Fibroblast of the aortic adventitia (primary cell): ENCODE measurements around the gene PTPRU. TPM values are rescaled to one million over a fixed set of nuclear protein-coding genes. Genes with fewer than 3 reads are reported as not detected.

ENCODE experiments used
- DNase-seq: peaks from one replicate; pipeline ENCODE4 v3.0.0-alpha.2; 2010; ENCODE audit warnings: low read depth
- H3K4me3 ChIP-seq: 2 replicates; pipeline ENCODE4 v1.5.1; 2011; ENCODE audit warnings: low read depth, mild to moderate bottlenecking, control low read depth, low read length, moderate library complexity
- total RNA-seq: library from RNA; depleted of rRNA; stranded (reverse); fragments of >200 nt; gene quantifications from 2 replicates; pipeline ENCODE4 v1.2.3, GENCODE V29; 2012; ENCODE audit warnings: low replicate concordance
- TF ChIP-seq, protein P1 (sequence below): IDR thresholded peaks from 2 replicates; pipeline ENCODE4 v1.5.1; 2011; ENCODE audit warnings: mild to moderate bottlenecking, low read length, control low read depth, inconsistent platforms; ENCODE audit not compliant: insufficient read depth

The PTPRU gene
- total RNA-seq, 1 donor, result 25.8 TPM

DNA sequence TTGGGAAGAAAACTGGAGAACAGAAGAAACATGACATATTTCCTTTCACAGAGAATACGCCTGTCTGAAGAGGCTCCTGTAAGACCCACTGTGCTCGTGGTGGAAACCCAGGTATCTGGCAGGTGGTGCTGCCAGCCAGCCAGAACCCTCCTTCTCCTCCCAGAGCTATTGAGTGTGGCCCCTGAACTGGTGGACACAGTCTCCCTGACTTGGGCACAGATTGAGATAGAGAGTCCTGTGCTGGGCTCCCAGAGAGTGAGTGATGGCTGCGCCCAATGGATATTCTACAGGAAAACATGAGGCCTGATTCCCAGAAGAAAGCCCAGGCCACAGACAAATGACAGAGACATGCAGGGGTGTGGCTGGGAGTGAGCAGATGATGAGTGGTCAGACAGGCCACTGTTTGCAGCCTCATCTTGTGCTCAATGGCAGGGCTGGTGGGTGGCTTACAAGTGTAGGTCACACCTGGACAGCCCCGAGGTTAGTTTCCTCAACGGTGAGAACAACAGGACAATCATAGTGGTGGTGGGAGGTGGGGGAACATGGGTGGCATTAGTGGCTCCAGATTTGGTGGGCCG, 127.9 kb downstream of the PTPRU start:
- TF ChIP-seq, protein P1, sequence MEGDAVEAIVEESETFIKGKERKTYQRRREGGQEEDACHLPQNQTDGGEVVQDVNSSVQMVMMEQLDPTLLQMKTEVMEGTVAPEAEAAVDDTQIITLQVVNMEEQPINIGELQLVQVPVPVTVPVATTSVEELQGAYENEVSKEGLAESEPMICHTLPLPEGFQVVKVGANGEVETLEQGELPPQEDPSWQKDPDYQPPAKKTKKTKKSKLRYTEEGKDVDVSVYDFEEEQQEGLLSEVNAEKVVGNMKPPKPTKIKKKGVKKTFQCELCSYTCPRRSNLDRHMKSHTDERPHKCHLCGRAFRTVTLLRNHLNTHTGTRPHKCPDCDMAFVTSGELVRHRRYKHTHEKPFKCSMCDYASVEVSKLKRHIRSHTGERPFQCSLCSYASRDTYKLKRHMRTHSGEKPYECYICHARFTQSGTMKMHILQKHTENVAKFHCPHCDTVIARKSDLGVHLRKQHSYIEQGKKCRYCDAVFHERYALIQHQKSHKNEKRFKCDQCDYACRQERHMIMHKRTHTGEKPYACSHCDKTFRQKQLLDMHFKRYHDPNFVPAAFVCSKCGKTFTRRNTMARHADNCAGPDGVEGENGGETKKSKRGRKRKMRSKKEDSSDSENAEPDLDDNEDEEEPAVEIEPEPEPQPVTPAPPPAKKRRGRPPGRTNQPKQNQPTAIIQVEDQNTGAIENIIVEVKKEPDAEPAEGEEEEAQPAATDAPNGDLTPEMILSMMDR, result no peak
- DNase-seq, result no peak

DNA sequence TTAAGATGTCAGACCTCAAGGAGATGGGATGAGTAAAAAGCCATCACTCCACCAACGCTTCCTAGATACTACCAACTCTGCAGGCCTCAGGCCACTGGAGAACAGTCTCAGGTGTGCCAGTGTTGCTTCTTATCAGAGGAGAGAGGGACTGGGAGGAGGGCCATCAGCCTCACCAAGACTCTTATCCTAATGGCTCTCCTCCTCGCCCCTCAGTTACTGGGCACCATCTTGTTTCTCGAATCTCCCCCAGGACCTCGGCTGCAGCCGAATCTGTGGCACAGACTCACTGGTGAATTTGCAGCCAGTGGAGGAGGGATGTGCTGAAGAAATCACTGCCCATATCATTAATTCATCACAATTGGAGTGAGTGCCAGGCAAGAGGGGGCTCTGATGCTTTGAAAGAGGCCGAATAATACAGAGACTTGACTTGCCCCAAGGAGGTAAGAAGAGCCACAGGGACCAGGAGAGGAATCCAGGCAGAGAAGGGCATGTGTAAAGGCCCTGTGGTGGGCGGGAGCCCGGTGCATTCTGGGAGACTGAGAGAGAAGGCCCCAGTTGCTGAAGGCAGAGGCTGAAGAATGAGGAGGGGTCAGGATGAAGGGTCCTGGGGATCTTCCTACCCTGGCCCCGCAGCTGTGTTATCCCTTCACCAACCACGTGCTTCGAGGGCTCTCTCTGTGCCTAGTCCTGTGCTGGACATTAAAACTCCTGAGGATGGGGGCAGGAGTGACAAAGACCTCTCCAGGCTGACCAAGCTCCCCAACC, 129.8 kb downstream of the PTPRU start:
- DNase-seq, result no peak
- TF ChIP-seq, protein P1, result no peak
- no peak overlapping the region for H3K4me3 ChIP-seq

More for the DNA sequence above, 127.9 kb downstream of the PTPRU start:
- H3K4me3 ChIP-seq, result no peak overlapping the region

DNA sequence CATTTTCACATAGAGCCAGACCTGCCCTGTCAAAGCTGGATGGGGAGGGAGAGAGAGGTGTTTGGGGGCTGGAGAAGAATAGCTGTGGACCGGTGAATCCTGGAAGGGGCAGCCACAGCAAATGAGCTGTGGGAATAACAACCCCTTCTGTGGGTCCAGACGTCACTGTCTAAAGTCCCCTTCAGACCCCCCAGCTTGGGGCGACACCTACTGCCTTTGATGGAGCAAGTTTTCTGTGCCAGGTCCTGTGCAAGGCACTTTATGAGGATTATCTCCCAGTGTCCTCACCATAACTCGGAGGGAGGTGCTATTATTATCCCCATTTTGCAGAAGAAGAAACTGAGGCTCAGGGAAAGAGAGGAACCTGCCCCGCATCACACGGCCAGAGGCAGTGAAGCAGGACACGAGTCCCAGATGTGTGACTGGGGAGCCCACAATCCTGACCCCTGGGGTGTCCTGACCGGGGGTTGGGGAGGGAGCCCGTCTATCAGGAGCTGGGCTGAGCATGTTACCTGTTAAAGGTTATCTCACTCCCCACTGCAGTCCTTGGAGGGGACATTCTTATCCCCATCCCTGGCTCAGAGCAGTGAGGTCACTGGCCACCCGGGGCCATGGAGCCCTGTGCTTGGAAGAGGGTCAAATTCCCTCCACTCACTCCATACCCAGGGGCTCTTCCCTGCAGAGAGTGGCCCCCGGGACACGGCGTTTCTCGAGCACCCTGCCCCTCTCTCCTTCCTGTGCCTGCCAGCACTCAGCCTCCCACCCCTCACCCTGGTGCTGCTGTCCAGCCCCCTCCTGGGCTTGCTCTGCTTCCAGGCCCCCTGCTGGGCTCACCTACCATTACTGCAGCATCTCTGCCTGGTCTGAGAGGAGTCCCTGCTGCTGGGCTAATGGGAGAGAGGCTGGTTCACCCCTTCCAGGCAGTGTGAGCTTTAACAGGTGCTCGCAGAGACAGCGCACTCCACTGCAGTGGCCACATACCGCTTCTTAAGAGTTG, 132.9 kb downstream of the PTPRU start:
- TF ChIP-seq, protein P1, result no peak
- H3K4me3 ChIP-seq, result no peak overlapping the region
- DNase-seq, result no peak

DNA sequence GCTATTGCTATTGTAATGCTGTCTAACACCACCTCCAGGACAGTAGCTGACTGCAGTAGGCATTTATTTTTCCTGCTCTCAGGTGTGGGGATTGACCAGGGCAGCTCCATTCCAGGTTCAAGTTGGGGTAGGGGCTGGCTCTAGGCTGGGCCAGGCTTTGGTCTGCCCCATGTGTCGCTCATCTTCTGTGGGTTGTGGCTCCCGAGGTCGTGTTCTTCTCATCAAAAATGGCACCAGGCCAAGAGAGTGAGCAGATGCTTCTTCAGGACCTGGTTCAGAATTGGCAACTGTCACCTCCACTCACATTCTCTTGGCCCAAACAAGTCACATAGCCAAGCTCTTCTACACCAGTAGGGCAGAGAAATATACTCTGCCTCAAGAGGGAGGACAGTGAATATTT, 133.7 kb downstream of the PTPRU start:
- no peak overlapping the region for H3K4me3 ChIP-seq
- DNase-seq, result no peak
- TF ChIP-seq, protein P1, result no peak

DNA sequence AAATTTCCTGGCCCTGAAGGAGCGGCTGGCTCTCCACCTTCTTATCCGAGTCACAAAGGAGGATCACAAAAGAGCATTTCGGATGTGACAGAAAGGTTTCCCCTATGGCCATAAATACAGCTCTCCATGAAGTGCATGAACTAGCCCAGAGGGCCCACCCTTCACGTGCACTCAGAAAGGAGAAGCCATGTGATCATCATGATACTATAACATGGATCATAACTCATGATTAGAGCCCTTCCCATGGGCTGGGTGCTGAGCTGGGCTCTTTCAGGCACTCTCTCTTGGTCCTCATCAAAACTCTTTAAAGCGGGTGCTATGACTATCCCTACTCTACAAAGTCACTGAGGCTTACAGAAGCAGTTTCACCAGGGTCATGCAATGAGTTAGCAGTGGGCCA, 135.0 kb downstream of the PTPRU start:
- TF ChIP-seq, protein P1, result no peak
- no peak for DNase-seq
- H3K4me3 ChIP-seq, result no peak overlapping the region

DNA sequence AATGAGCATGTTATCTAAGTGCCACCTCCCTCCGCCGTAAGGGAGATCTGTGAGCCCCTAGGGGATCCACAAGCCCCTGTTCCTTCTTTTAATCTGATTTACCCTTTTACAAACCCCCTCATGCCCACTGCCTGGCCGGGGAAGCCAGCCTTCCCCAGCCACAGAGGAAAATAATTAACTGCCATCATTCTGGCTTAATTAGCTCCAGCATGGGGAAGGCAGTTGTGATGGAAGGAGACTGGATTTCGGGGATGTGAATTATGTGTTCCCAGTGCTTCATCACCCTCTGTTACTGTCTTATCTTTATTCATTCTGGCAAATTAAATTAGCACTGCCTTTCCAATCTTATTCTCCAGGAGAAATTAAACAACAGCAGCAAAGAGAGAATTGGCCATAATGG, 135.8 kb downstream of the PTPRU start:
- no peak for DNase-seq
- no peak overlapping the region for H3K4me3 ChIP-seq
- TF ChIP-seq, protein P1, result no peak
